GM13977 (cell line): ENCODE results near the gene P2RY1.
"Not testable (repeated sequence)": the region's sequence is repeated elsewhere in the genome, so short reads cannot be mapped to it uniquely, and the experiment has no call there.

ENCODE experiments used
- DNase-seq: peaks from one replicate; pipeline ENCODE4 v3.0.0; 2012; ENCODE audit warnings: low spot score
- CTCF ChIP-seq: IDR thresholded peaks from 2 replicates; pipeline ENCODE4 v1.5.1; 2012; ENCODE audit warnings: mild to moderate bottlenecking, control low read depth; ENCODE audit not compliant: insufficient read depth; ENCODE audit errors: extremely low read depth, missing control alignments
- in situ Hi-C: fragments of 300-500 bp; cut with MboI; formaldehyde crosslinking; loops from one replicate; pipeline ENCODE4 v1.12.0; 2022; ENCODE audit warnings: low sequenced_read_pairs, low pct_unique_long_range_greater_than_20kb, mixed read lengths, inconsistent platforms; ENCODE audit not compliant: unreplicated experiment

P2RY1 gene

DNA sequence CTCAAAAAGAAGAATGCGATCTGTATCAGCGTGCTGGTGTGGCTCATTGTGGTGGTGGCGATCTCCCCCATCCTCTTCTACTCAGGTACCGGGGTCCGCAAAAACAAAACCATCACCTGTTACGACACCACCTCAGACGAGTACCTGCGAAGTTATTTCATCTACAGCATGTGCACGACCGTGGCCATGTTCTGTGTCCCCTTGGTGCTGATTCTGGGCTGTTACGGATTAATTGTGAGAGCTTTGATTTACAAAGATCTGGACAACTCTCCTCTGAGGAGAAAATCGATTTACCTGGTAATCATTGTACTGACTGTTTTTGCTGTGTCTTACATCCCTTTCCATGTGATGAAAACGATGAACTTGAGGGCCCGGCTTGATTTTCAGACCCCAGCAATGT is 1.3 kb downstream of the P2RY1 start:
- no peak for TF ChIP-seq CTCF
- in situ Hi-C loops: no loop called here
- DNase-seq: no peak

DNA sequence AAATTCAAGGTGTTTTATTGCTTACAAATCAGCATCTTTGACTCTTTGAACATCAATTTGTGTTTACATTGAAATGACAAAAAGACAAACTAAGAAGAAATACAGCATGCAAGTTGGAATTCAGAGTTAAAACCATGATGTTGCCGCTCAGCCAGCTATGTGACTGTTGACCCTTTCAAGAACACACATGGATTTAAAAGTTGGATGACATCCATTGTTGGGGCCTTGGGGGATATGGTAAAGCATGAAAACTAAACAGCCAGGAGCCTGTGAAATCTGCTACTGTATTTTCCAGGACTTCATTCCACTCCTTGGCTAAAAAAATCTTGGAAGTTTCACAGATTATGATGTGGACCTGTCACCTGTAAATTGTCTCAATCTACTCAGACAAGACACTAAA is 4.6 kb downstream of the P2RY1 start:
- no peak for TF ChIP-seq CTCF
- DNase-seq: no peak
- in situ Hi-C loops: no loop called here

- no peak for TF ChIP-seq CTCF
- in situ Hi-C loops: no loop called here
- no peak for DNase-seq
These were observed 6.2 kb downstream of the P2RY1 start for GRCh38 chr3:152841131-152841530.

DNA sequence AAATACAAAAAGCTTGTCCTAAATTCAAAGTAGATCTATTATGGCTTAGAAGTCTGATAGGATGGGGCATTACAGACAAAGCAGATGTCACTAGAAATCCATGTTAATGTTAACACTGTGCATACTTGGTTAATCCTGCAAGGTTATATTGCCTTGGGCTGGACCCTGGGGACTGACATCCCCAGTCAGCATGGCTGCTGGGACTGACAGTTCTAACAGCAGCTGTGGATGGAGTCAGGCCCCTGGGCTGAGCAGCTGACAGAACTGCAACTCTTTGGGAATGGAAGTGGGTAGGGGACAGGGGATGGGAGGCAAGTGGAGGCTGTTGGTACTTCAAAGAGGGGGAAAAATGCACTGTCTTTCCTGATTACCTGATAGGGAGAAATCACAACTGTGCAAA is 7.5 kb downstream of the P2RY1 start:
- no peak for TF ChIP-seq CTCF
- no peak for DNase-seq
- in situ Hi-C loops: no loop called here

GRCh38 chr3:152843955-152844354 is 9.0 kb downstream of the P2RY1 start:
- TF ChIP-seq CTCF: no peak
- in situ Hi-C loops: no loop called here

GRCh38 chr3:152846572-152847202 is 11.8 kb downstream of the P2RY1 start:
- DNase-seq, in situ Hi-C loops: not testable (repeated sequence)

More at GRCh38 chr3:152843955-152844354, 9.0 kb downstream of the P2RY1 start:
- DNase-seq: no peak

DNA sequence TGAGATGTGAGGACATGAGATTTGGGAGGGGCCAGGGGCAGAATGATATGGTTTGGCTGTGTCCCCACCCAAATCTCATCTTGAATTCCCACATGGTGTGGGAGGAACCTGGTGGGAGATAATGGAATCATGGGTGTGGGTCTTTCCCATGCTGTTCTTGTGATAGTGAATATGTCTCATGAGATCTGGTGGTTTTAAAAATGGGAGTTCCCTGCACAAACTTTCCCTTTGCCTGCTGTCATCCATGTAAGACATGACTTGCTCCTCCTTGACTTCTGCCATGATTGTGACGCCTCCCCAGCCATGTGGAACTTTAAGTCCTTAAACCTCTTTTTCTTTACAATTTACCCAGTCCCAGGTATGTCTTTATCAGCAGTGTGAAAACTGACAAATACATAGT is 12.7 kb downstream of the P2RY1 start:
- DNase-seq, in situ Hi-C loops: not testable (repeated sequence)

GRCh38 chr3:152849996-152850578 is 15.2 kb downstream of the P2RY1 start:
- no peak for TF ChIP-seq CTCF
- DNase-seq: no peak
- in situ Hi-C loops: no loop called here
